Kidney epithelial cell (primary cell): Measurements from ENCODE around the gene PPP1R14D. TPM values are rescaled to one million over a fixed set of nuclear protein-coding genes. Genes with fewer than 3 reads are reported as not detected.

Experiments
- DNase-seq: peaks from one replicate; pipeline ENCODE4 v3.0.0-alpha.2; 2010; ENCODE audit warnings: low read depth
- H3K27me3 ChIP-seq: 2 replicates; pipeline ENCODE4 v1.6.0; 2011; ENCODE audit warnings: low read length; ENCODE audit not compliant: control insufficient read depth, insufficient read depth
- H3K36me3 ChIP-seq: 2 replicates; pipeline ENCODE4 v1.5.1; 2011; ENCODE audit warnings: low read length; ENCODE audit not compliant: control insufficient read depth, insufficient read depth
- H3K4me3 ChIP-seq: 2 replicates; pipeline ENCODE4 v1.5.1; 2011; ENCODE audit warnings: low read depth, mild to moderate bottlenecking, control low read depth, low read length
- total RNA-seq: library from RNA; depleted of rRNA; stranded (reverse); fragments of >200 nt; gene quantifications from 2 replicates; pipeline ENCODE4 v1.2.3, GENCODE V29; 2015
- TF ChIP-seq, protein P1 (sequence below): IDR thresholded peaks from 2 replicates; pipeline ENCODE4 v1.5.1; 2011; ENCODE audit warnings: mild to moderate bottlenecking, moderate library complexity, low read length, control low read depth, inconsistent platforms; ENCODE audit not compliant: insufficient read depth, poor library complexity, severe bottlenecking

PPP1R14D gene
- total RNA-seq, 1 donor from 2014 or later, result not detected

- no peaks in the 10 kb centered on the region for H3K36me3 ChIP-seq
These were observed 18.3 kb upstream of the PPP1R14D start for GRCh38 chr15:40846841-40847222.

DNA sequence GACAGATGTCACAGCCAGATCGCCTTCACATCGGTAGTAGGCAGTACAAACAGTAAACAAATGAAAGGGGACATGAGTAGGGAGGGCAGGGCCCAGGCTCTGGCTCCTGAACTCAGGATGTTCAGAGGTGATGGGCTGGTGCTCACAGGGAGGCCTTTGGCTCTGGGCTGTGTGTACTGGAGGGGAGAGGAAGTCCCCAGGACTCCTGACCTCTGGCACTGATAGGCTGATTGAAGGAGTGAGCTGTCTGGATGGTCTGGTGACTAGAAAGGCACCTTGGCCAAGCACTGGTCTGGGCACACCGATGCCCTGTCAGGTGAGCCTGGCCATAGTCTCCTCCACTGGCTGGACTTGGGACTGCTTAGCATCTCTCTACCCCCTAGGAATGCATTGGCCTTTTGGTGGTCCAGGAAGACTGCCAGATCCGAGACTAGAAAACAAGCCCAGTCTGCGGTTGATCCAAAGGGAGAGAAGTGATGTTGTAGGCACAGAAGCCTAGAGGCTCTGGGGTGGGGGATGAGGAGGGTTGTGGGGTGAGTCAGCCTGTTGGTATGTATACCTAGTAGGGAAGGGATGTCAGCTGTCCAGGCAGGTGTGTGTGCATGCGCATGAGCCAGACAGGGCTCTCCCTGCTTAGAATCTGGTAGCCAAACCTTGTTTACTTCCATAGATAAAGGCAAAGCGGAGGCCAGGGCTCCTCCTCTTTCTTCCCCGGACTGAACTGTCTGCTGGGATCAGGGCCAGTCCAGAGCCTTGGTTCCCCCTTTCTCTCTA is 17.2 kb upstream of the PPP1R14D start:
- H3K27me3 ChIP-seq, result no peaks in the 10 kb centered on the region
- no peaks in the 10 kb centered on the region for H3K36me3 ChIP-seq
- peak overlapping the region; percentile 10 for H3K4me3 ChIP-seq
- TF ChIP-seq, protein P1, sequence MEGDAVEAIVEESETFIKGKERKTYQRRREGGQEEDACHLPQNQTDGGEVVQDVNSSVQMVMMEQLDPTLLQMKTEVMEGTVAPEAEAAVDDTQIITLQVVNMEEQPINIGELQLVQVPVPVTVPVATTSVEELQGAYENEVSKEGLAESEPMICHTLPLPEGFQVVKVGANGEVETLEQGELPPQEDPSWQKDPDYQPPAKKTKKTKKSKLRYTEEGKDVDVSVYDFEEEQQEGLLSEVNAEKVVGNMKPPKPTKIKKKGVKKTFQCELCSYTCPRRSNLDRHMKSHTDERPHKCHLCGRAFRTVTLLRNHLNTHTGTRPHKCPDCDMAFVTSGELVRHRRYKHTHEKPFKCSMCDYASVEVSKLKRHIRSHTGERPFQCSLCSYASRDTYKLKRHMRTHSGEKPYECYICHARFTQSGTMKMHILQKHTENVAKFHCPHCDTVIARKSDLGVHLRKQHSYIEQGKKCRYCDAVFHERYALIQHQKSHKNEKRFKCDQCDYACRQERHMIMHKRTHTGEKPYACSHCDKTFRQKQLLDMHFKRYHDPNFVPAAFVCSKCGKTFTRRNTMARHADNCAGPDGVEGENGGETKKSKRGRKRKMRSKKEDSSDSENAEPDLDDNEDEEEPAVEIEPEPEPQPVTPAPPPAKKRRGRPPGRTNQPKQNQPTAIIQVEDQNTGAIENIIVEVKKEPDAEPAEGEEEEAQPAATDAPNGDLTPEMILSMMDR, result no peak
- peak; percentile 59 for DNase-seq

More at GRCh38 chr15:40846841-40847222, 18.3 kb upstream of the PPP1R14D start:
- DNase-seq, result no peak
- Histone ChIP-seq H3K4me3 (no peak overlapping the region), H3K27me3 (no peaks in the 10 kb centered on the region)
- TF ChIP-seq, protein P1, result no peak

DNA sequence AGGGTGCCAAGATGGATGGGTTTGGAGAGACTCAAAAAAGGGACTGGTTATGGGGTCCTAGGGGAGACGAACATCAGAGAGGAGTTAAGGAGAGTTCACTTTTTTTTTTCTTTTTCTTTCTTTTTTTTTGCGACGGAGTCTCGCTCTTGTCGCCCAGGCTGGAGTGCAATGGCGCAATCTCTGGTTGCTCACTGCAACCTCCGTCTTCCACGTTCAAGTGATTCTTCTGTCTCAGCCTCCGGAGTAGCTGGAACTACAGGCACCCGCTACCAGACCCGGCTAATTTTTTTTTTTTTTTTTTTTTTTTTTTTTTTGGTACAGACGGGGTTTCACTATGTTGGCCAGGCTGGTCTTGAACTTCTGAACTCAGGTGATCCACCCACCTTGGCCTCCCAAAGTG is 16.5 kb upstream of the PPP1R14D start:
- TF ChIP-seq, protein P1, result no peak
- H3K36me3 ChIP-seq, result no peaks in the 10 kb centered on the region
- H3K27me3 ChIP-seq, result no peaks in the 10 kb centered on the region
- peak overlapping the region; percentile 82 for H3K4me3 ChIP-seq
- no peak for DNase-seq

DNA sequence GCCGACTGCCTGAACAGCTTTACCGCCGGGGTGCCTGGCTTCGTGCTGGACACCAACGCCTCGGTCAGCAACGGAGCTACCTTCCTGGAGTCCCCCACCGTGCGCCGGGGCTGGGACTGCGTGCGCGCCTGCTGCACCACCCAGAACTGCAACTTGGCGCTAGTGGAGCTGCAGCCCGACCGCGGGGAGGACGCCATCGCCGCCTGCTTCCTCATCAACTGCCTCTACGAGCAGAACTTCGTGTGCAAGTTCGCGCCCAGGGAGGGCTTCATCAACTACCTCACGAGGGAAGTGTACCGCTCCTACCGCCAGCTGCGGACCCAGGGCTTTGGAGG is 16.2 kb upstream of the PPP1R14D start:
- TF ChIP-seq, protein P1, result no peak
- DNase-seq, result no peak
- no peaks in the 10 kb centered on the region for H3K36me3 ChIP-seq

GRCh38 chr15:40843885-40844695 is 15.6 kb upstream of the PPP1R14D start, which contains the start of gene SPINT1:
TSS of gene SPINT1 (plus strand) at chr15:40844048. CDS start at chr15:40844555, 507 bp downstream.
- TF ChIP-seq, protein P1, result no peak
- no peak for DNase-seq

More for the DNA sequence above, 16.2 kb upstream of the PPP1R14D start:
- H3K27me3 ChIP-seq, result no peaks in the 10 kb centered on the region
- H3K4me3 ChIP-seq, result peak overlapping the region; percentile 82

More at GRCh38 chr15:40843885-40844695, 15.6 kb upstream of the PPP1R14D start, which contains the start of gene SPINT1:
- Histone ChIP-seq H3K36me3 (no peaks in the 10 kb centered on the region), H3K4me3 (peak within 1 kb of the TSS; percentile 82), H3K27me3 (no peaks in the 10 kb centered on the region)
